HEK293 (cell line): Measurements from ENCODE around the gene IMMP2L.

Experiments used
- CTCF ChIA-PET: fragments of 350-600 bp; formaldehyde crosslinking; extraction: SDS; loops from one replicate; lab custom pipeline; 2021; ENCODE audit warnings: antibody characterized with exemption; lab: Yijun Ruan, JAX
- POLR2A ChIA-PET: fragments of 300-600 bp; formaldehyde crosslinking; extraction: SDS; loops from one replicate; lab custom pipeline; 2020; ENCODE audit warnings: antibody characterized with exemption, inconsistent platforms; lab: Yijun Ruan, JAX
- H3K27ac ChIP-seq: fragments of 200-500 bp; sonication (Bioruptor generic); 2 replicates; pipeline ENCODE4 v1.5.1; 2014; ENCODE audit warnings: low read depth, low read length, control low read depth, inconsistent platforms; ENCODE audit errors: extremely low read depth
- H3K36me3 ChIP-seq, 2 experiments: fragments of 200-500 bp in 1 of 2; sonication (Bioruptor generic) in 1 of 2; 1 replicate in 1 of 2; 2 replicates in 1 of 2; pipeline ENCODE4 v1.5.1; 2014 to 2017; ENCODE audit warnings: inconsistent platforms in 2 of 2, low read length in 2 of 2; ENCODE audit not compliant: control insufficient read depth in 2 of 2, insufficient read depth in 1 of 2
- H3K4me1 ChIP-seq: fragments of 200-500 bp; sonication (Bioruptor generic); 2 replicates; pipeline ENCODE4 v1.5.1; 2014; ENCODE audit warnings: mild to moderate bottlenecking, low read length, inconsistent platforms; ENCODE audit not compliant: control insufficient read depth, insufficient read depth
- H3K4me3 ChIP-seq: 2 replicates; pipeline ENCODE4 v1.5.1; 2011; ENCODE audit warnings: low read depth, mild to moderate bottlenecking, control low read depth, low read length, moderate library complexity
- H3K9me3 ChIP-seq: fragments of 200-500 bp; sonication (Bioruptor generic); 2 replicates; pipeline ENCODE4 v1.5.1; 2014; ENCODE audit warnings: low read depth, low read length, inconsistent platforms; ENCODE audit not compliant: control insufficient read depth, insufficient read depth
- GLIS1 ChIP-seq: fragments of 450-650 bp; formaldehyde crosslinking; IDR thresholded peaks from 2 replicates; pipeline ENCODE4 v1.5.1; 2016; ENCODE audit warnings: missing biosample characterization, missing genetic modification characterization
- HOXC10 ChIP-seq: sonication (generic); formaldehyde crosslinking; IDR thresholded peaks from 2 replicates; pipeline ENCODE4 v1.8.1; 2023; ENCODE audit warnings: mild to moderate bottlenecking, missing genetic modification reagents
- HOXD13 ChIP-seq: sonication (generic); formaldehyde crosslinking; IDR thresholded peaks from 2 replicates; pipeline ENCODE4 v1.8.0; 2022; ENCODE audit warnings: missing genetic modification reagents, borderline replicate concordance
- KLF1 ChIP-seq: fragments of 450-650 bp; formaldehyde crosslinking; IDR thresholded peaks from 2 replicates; pipeline ENCODE4 v1.5.1; 2016; ENCODE audit warnings: missing biosample characterization, missing genetic modification characterization
- RBAK ChIP-seq: fragments of 450-650 bp; formaldehyde crosslinking; IDR thresholded peaks from 2 replicates; pipeline ENCODE4 v1.5.1; 2016; ENCODE audit warnings: missing biosample characterization, missing genetic modification characterization
- ZBTB11 ChIP-seq: fragments of 450-650 bp; formaldehyde crosslinking; conservative IDR thresholded peaks from 2 replicates; pipeline ENCODE4 v1.5.1; 2016; ENCODE audit warnings: low read depth, missing biosample characterization, missing genetic modification characterization
- ZEB2 ChIP-seq: fragments of 450-650 bp; formaldehyde crosslinking; IDR thresholded peaks from 2 replicates; pipeline ENCODE4 v1.5.1; 2016; ENCODE audit warnings: missing biosample characterization, missing genetic modification characterization
- ZFHX2 ChIP-seq: fragments of 450-650 bp; formaldehyde crosslinking; conservative IDR thresholded peaks from 2 replicates; pipeline ENCODE4 v1.5.1; 2016; ENCODE audit warnings: missing biosample characterization, missing genetic modification characterization
- ZNF138 ChIP-seq: fragments of 450-650 bp; formaldehyde crosslinking; IDR thresholded peaks from 2 replicates; pipeline ENCODE4 v1.5.1; 2016; ENCODE audit warnings: missing biosample characterization, missing genetic modification characterization, borderline replicate concordance
- ZNF24 ChIP-seq: fragments of 450-650 bp; formaldehyde crosslinking; IDR thresholded peaks from 2 replicates; pipeline ENCODE4 v1.5.1; 2016; ENCODE audit warnings: missing biosample characterization, missing genetic modification characterization
- ZNF280D ChIP-seq: fragments of 450-650 bp; formaldehyde crosslinking; IDR thresholded peaks from 2 replicates; pipeline ENCODE4 v1.5.1; 2016; ENCODE audit warnings: missing biosample characterization, missing genetic modification characterization
- ZNF350 ChIP-seq: fragments of 450-650 bp; formaldehyde crosslinking; IDR thresholded peaks from 2 replicates; pipeline ENCODE4 v1.5.0; 2017; ENCODE audit warnings: missing biosample characterization, mild to moderate bottlenecking, missing genetic modification characterization
- ZNF398 ChIP-seq: fragments of 450-650 bp; formaldehyde crosslinking; IDR thresholded peaks from 2 replicates; pipeline ENCODE4 v1.5.1; 2017; ENCODE audit warnings: missing biosample characterization, missing genetic modification characterization
- ZNF433 ChIP-seq: fragments of 450-650 bp; formaldehyde crosslinking; IDR thresholded peaks from 2 replicates; pipeline ENCODE4 v1.5.1; 2016; ENCODE audit warnings: missing biosample characterization, missing genetic modification characterization, low read depth
- ZNF510 ChIP-seq: fragments of 450-650 bp; formaldehyde crosslinking; IDR thresholded peaks from 2 replicates; pipeline ENCODE4 v1.5.1; 2018; ENCODE audit warnings: mild to moderate bottlenecking, missing genetic modification characterization, missing biosample characterization; ENCODE audit not compliant: insufficient replicate concordance
- ZNF530 ChIP-seq: fragments of 450-650 bp; formaldehyde crosslinking; IDR thresholded peaks from 2 replicates; pipeline ENCODE4 v1.5.1; 2016; ENCODE audit warnings: low read depth, missing biosample characterization, missing genetic modification characterization
- ZNF558 ChIP-seq: fragments of 450-650 bp; formaldehyde crosslinking; IDR thresholded peaks from 2 replicates; pipeline ENCODE4 v1.5.1; 2016; ENCODE audit warnings: missing biosample characterization, missing genetic modification characterization
- ZNF561 ChIP-seq: fragments of 450-650 bp; IDR thresholded peaks from 2 replicates; pipeline ENCODE4 v1.5.1; 2018; ENCODE audit warnings: missing biosample characterization, missing genetic modification characterization, borderline replicate concordance
- ZNF571 ChIP-seq: fragments of 450-650 bp; formaldehyde crosslinking; IDR thresholded peaks from 2 replicates; pipeline ENCODE4 v1.5.0; 2017; ENCODE audit warnings: missing biosample characterization, missing genetic modification characterization
- ZNF585B ChIP-seq: fragments of 450-650 bp; formaldehyde crosslinking; IDR thresholded peaks from 2 replicates; pipeline ENCODE4 v1.5.1; 2016; ENCODE audit warnings: missing biosample characterization, missing genetic modification characterization
- ZNF626 ChIP-seq: fragments of 450-650 bp; sonication (Bioruptor Pico); formaldehyde crosslinking; IDR thresholded peaks from 2 replicates; pipeline ENCODE4 v1.5.1; 2018; ENCODE audit warnings: missing biosample characterization, missing genetic modification characterization, inconsistent platforms
- ZNF645 ChIP-seq: fragments of 450-650 bp; formaldehyde crosslinking; IDR thresholded peaks from 2 replicates; pipeline ENCODE4; 2016; ENCODE audit warnings: missing biosample characterization, missing genetic modification characterization
- ZNF701 ChIP-seq: fragments of 450-650 bp; formaldehyde crosslinking; IDR thresholded peaks from 2 replicates; pipeline ENCODE4 v1.5.1; 2016; ENCODE audit warnings: missing biosample characterization, missing genetic modification characterization
- ZNF768 ChIP-seq: fragments of 450-650 bp; formaldehyde crosslinking; IDR thresholded peaks from 2 replicates; pipeline ENCODE4 v1.5.1; 2018; ENCODE audit warnings: missing biosample characterization, mild to moderate bottlenecking, missing genetic modification characterization
- ZXDB ChIP-seq: fragments of 450-650 bp; formaldehyde crosslinking; IDR thresholded peaks from 2 replicates; pipeline ENCODE4 v1.5.1; 2016; ENCODE audit warnings: missing biosample characterization, missing genetic modification characterization
- TF ChIP-seq, protein P1 (sequence below): fragments of 450-650 bp; formaldehyde crosslinking; IDR thresholded peaks from 2 replicates; pipeline ENCODE4 v1.5.1; 2016; ENCODE audit warnings: missing biosample characterization, missing genetic modification characterization

IMMP2L gene

DNA sequence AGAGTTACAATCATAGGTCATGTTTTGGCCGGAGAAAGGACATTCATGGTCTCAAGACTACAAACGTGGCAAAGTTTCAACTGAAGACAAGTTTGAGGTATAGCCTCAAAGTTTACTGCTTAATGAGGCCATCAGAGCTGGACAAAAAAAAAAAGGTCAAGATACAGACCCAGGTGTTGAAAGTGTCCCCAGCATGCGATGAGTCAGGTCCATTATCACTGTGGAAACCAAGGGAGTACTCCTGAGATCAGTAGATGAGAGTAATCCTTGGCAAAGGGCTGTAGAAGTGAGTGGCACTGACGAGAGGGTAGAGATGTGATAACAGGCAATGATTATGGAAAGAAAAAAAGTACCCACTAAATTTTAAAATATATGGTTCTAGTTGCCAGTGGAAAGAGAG, 551.5 kb downstream of the IMMP2L start:
- TF ChIP-seq ZNF350 (tag by site-specific recombination) (no peak), ZNF571 (no peak), ZEB2 (no peak), ZNF558 (no peak), ZNF24 (tag by site-specific recombination) (no peak), KLF1 (no peak), HOXC10 (CRISPR knock-in tag) (no peak), ZBTB11 (no peak), RBAK (no peak), ZNF561 (tag by site-specific recombination) (no peak), ZNF768 (tag by site-specific recombination) (no peak), ZNF626 (tag by site-specific recombination) (no peak), ZNF510 (tag by site-specific recombination) (no peak), ZNF645 (tag by site-specific recombination) (no peak), ZNF701 (tag by site-specific recombination) (no peak), ZNF433 (no peak)
- TF ChIP-seq, all 188 proteins: peak for 0
- Histone ChIP-seq H3K27ac (no peak overlapping the region), H3K4me1 (no peaks in the 10 kb centered on the region), H3K4me3 (no peak overlapping the region), H3K9me3 (no peaks in the 10 kb centered on the region), H3K36me3 (no peaks in the 10 kb centered on the region)
- CTCF ChIA-PET = interaction anchor here (0.6 kb wide), 1 partner anchor 24 kb away, joined by 3 read pairs; no protein-coding TSS in a partner anchor
- POLR2A ChIA-PET = no interaction called here

- Histone ChIP-seq H3K36me3 (no peaks in the 10 kb centered on the region), H3K9me3 (no peaks in the 10 kb centered on the region), H3K27ac (no peak overlapping the region), H3K4me1 (no peaks in the 10 kb centered on the region), H3K4me3 (no peak overlapping the region)
- TF ChIP-seq ZXDB (tag by site-specific recombination) = no peak
- no peak for TF ChIP-seq GLIS1 (tag by site-specific recombination)
- no peak for TF ChIP-seq ZFHX2 (tag by site-specific recombination)
- no peak for TF ChIP-seq HOXD13
- TF ChIP-seq, protein P1, sequence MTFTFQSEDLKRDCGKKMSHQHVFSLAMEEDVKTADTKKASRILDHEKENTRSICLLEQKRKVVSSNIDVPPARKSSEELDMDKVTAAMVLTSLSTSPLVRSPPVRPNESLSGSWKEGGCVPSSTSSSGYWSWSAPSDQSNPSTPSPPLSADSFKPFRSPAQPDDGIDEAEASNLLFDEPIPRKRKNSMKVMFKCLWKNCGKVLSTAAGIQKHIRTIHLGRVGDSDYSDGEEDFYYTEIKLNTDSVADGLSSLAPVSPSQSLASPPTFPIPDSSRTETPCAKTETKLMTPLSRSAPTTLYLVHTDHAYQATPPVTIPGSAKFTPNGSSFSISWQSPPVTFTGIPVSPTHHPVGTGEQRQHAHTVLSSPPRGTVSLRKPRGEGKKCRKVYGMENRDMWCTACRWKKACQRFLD (tag by site-specific recombination) = no peak
- TF ChIP-seq ZNF398 = no peak
- TF ChIP-seq ZNF138 = no peak
- no peak for TF ChIP-seq ZNF585B (tag by site-specific recombination)
- no peak for TF ChIP-seq ZNF280D
- no peak for TF ChIP-seq ZNF530
- ChIA-PET POLR2A (no interaction called here), CTCF (no interaction called here)
Measured at GRCh38 chr7:111009526-111010040, 552.7 kb downstream of the IMMP2L start.
